Omental fat pad (tissue), 4 donors: Measurements from ENCODE around the gene PCNX3. TPM values are rescaled to one million over a fixed set of nuclear protein-coding genes. Genes with fewer than 3 reads are reported as not detected.
"Not testable (repeated sequence)": the region's sequence is repeated elsewhere in the genome, so short reads cannot be mapped to it uniquely, and the experiment has no call there.

ENCODE experiments used
- ATAC-seq: fragments of 150-250 bp; one replicate; pipeline ENCODE4 v1.9.1; 2016; ENCODE audit warnings: mild to moderate bottlenecking, moderate library complexity; ENCODE audit not compliant: low FRiP score
- DNase-seq: peaks from one replicate; pipeline ENCODE4 v3.0.0-alpha.2; 2019; ENCODE audit warnings: low spot score
- CTCF ChIP-seq, 3 donors: fragments of 450-650 bp; IDR thresholded peaks; one replicate each; pipeline ENCODE4 v1.5.1; 2016 to 2017; ENCODE audit warnings: antibody characterized with exemption in 3 of 3, mild to moderate bottlenecking in 3 of 3, moderate library complexity in 2 of 3
- total RNA-seq, 4 donors: library from RNA; depleted of rRNA; stranded (reverse); fragments of >200 nt; gene quantifications; one replicate each; pipeline ENCODE4 v1.1.0, GENCODE V29; 2016

Gene PCNX3
- total RNA-seq, 4 donors from 2014 or later: 15.8 to 25.1 (median 20.7) TPM

- ATAC-seq (no peak), DNase-seq (no peak)
- no peak for TF ChIP-seq CTCF (IDR thresholded peaks at IDR 0.05)
Measured at GRCh38 chr11:65657426-65657825, 41.9 kb downstream of the PCNX3 start.

- ATAC-seq (no peak), DNase-seq (no peak)
- TF ChIP-seq CTCF (IDR thresholded peaks at IDR 0.05): no peak
Measured at GRCh38 chr11:65658174-65659021, 42.8 kb downstream of the PCNX3 start.

GRCh38 chr11:65660038-65660437, 44.5 kb downstream of the PCNX3 start:
- TF ChIP-seq CTCF (IDR thresholded peaks at IDR 0.05): no peak
- DNase-seq (no peak), ATAC-seq (no peak)

- ATAC-seq, DNase-seq: not testable (repeated sequence)
Measured at GRCh38 chr11:65660908-65661307, 45.3 kb downstream of the PCNX3 start.

GRCh38 chr11:65661599-65662246, 46.1 kb downstream of the PCNX3 start:
- TF ChIP-seq CTCF (IDR thresholded peaks at IDR 0.05): no peak
- no peak for DNase-seq
- no peak for ATAC-seq

- DNase-seq (no peak), ATAC-seq (peak; percentile 3)
- no peak for TF ChIP-seq CTCF (IDR thresholded peaks at IDR 0.05)
Measured at GRCh38 chr11:65662247-65662798, 46.7 kb downstream of the PCNX3 start.

GRCh38 chr11:65662799-65663638, 47.4 kb downstream of the PCNX3 start, which contains the start of gene RELA:
Gene RELA (minus strand): TSS chr11:65662916. CDS start chr11:65662832, 84 bp downstream.
- TF ChIP-seq CTCF (IDR thresholded peaks at IDR 0.05): no peak
- ATAC-seq: peak; percentile 92
- peak; percentile 90 for DNase-seq
